HG02884 (cell line): ENCODE data around the gene IL1RAPL1.

Experiments used
- ATAC-seq: cut with Tn5 transposase; IDR thresholded peaks from one replicate; pipeline ENCODE4 v1.9.1; 2021; ENCODE audit warnings: mild to moderate bottlenecking, moderate library complexity; ENCODE audit not compliant: unreplicated experiment

The IL1RAPL1 gene

DNA sequence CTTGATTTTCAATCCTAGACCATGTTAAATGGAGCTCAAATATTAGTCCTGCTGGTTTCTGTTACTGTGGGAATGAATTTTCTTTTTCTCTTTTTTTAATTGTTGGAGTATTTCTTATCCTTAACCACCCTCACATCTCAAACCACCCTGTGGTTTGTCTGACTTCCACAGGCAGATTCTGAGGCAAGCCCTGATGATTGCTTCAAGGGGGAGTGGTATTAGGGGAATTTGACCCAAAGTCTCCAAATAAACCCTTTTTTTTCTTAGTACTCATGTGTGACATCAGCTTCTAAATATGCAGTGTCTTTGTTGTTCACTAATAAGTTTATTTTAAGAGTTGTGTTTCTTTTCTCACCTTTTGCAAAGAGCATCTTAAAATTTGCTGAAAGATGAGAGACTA, 810.3 kb downstream of the IL1RAPL1 start:
- ATAC-seq, result no peak

DNA sequence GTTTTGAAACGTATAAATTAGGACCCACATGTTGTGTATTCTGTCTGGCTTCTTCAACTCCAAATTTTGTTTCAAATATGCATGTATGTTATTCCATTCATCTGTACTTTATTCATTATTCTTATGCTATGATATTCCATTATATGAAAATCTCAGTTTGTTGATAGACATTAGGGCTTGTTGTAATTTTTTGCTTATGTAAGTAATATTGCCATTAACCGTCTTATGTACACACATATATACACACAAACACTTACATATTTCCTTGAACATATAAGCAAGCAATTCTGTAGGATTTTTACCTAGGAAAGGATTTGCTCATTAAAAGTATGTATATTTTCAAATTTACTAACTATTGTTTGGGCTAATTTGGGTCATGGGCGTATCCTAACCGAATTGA, 820.1 kb downstream of the IL1RAPL1 start:
- no peak for ATAC-seq

DNA sequence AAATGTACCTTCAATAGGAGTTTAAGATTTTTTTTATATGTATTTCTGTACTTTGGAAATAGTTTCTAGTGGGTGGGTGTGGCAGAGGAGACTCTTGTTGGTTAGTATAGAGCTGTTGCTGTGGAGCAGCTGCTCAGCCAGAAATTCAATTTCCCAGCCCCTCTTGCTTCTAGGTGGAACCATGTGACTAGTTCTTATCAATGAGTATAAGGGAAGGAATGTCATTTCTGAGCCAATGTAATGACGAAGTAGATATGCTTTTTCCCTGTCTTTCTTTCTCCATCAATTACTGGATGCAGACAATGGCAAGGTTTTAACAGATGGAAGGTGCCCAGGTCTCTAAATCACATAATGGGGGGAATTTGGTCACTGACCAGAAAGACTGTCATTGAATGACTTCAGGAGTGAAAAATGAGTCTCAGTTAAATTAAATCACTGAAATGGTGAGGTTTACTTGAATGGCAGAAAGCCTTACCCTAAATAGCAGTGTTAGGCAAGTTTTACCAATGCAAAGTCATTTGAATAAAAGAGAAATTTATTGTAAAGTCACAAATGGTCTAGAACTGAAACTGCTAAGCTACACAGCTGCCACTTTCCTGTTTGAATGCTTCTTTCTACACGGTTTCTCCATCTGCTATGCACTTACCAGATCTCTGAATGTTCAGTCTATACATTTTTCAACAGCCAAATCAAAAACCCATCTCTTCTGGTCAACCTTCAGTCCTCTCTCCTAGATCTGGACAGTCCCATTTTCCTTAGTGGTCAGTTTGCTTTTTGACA, 832.7 kb downstream of the IL1RAPL1 start:
- ATAC-seq, result no peak

DNA sequence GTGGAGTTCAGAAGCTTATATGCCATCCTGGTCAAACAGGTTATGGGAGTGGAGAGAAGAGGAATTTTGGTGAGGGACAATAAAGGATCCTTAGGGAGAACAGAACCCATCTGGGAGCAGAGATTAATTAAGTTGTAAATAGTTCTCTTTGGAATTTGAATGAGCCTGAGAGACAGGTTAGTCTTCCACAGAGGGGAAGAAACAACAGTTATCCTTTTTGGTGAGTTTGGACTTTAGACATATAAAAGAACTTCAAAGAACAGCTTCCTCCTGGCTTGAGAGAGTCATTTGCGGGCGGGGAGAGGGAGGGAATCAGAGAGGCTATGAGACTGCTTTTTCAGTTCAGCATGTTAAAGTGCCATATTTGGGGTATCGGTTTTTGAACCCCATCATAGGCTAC, 834.8 kb downstream of the IL1RAPL1 start:
- ATAC-seq, result no peak

DNA sequence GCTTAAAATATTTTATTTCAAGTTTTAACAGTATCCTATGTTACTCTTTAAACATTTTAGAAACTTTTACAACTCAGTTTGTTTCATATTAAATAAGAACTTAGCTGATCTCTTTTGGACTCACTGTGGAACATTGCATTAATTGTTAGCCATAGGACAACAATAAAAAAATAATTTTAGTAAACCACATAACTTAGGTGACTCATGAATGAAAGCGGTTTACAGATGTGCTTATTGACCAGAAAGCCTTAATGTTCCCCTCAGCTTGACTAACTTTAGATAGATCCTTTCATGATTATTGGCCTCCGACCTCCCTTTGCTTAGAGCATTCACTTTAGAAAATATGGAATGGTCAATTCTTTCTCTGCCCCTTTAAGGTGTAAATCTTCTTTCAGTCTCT, 844.6 kb downstream of the IL1RAPL1 start:
- no peak for ATAC-seq

DNA sequence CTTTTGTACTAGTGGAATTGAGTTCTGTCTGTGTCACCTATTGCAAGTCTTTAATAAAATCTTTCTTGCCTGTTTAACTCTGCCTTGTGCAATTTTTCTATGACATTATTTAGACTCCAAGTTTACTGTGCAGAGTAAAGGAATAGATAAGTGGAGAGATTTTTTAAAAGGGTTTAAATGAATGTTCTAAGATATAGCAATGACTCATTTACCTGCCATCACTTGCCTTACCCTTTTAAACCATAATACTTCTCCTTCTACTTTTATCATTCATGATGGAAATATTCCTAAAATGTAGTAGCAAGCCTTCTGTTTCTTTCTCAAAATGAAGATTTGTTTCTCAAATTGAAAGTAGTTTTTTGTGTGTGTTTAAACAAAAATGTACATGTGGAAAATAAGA, 845.3 kb downstream of the IL1RAPL1 start:
- ATAC-seq, result no peak

DNA sequence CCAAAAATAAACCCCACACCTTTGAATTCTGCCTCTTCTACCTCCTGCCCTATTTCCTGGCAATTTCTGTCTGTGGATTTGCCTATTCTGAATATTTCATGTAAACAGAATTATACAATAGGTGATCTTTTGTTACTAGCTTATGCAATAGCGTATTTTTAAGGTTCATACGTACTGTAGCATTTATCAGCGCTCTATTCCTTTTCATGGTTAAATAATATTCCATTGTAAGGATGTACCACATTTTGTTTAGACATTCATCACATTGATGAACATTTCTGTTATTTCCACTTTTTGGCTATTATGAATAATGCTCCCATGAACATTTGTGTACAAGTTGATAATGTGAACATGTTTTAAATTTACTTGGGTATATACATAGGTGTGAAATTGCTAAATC, 847.7 kb downstream of the IL1RAPL1 start:
- no peak for ATAC-seq

DNA sequence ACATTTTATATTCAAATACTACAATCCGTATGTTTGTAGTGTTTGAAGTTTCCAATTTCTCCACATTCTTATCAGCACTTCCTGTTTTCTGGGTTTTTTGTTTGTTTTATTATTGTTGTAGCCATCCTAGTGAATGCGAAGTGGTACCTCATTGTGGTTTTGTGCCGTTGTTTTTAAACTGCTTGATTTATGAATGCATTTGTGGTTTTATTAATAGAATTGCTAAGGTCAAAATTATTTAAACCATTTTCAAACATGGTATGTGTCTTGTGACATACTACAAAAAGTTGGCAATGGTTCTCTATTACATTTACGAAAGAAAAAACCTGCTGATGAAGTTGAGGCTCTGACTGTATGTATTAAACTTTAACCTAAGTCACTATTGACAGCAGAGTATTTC, 848.1 kb downstream of the IL1RAPL1 start:
- ATAC-seq, result no peak

DNA sequence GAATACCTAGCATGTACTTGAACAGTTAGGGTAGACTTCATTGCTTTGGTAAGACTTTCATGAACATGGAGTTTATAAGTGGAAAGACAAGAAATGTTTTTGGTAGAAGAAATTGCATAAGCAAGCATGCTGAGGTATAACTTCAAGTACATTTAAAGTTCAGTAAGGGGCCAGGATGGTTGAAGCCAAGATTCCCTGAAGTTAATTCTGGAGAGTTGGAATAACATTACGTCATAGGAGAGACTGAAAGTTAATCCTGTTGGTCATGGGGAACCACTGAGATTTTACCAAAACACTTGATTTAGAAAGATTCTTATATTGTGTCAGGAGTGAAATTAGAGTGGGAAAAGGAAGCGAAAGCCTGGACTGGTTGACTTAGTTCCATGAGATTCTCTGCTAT, 860.6 kb downstream of the IL1RAPL1 start:
- no peak for ATAC-seq

DNA sequence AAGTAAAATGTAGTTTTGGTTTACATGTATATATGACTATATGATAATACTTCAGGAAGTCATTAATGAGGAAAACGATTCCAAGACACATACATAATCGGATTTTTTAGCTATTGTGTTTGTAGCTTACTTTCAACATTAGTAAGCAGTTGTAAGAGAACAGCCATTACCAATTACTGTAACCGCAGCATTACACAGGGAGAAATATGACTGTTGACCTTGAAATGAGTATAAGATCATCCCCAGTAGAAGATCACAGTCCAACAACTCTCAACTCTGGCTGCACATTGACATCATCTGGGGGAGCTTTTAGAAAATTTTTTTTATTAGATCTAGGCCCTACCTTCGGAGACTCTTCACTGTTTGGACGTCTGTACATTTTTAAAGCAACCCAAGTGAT, 866.1 kb downstream of the IL1RAPL1 start:
- no peak for ATAC-seq

DNA sequence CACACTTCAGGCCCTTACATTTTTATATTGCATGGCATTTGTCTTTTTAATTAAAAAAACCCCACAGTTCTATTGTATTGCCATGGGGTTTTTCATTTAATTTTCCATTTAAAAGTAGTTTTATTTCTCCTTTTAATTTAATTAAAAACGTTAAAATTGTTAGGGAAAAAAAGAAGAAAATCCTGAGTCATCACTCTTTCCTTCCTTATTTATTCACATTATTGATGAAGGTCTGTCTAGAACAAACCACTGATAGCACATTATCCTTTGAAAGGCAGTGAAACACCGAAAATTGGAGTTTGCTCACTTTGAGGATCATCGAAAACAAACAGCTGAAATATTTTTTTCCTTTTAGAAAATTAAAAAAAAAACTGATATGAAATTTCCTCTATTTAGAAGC, 868.5 kb downstream of the IL1RAPL1 start:
- ATAC-seq, result no peak

DNA sequence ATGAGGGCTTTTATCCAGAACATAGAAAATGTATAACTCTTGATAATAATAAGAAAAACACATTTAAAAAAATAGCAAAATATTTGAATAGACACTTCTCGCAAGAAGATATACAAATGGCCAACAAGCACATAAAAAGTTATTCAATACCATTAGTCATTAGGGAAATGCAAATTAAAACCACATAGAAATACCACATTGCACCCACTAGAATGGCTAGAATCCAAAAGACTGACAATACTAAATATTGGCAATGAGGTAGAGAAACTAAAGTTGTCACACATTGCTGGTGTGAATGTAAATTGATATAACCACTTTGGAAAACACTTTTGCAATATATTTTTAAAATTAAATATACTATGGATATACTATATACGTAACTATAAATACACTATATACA, 873.8 kb downstream of the IL1RAPL1 start:
- ATAC-seq, result no peak

DNA sequence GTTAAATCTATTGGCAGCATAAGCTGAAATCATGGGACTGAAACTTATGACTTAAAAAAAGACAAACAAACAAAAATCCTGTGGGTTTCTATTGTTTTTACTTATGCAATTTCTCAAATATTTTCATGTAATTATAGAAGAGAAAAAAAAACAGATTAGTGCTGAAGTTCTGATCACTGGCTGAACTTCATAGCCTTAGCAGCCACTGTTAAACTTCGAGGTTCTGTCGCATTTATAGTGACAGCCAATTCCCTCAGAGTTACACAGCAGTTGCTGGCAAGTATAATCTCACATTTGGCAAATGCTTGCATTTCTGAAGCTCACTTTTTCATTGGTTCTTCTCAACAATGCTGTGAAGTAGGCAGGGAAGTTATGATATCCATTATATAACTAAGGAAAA, 879.2 kb downstream of the IL1RAPL1 start:
- ATAC-seq, result no peak

DNA sequence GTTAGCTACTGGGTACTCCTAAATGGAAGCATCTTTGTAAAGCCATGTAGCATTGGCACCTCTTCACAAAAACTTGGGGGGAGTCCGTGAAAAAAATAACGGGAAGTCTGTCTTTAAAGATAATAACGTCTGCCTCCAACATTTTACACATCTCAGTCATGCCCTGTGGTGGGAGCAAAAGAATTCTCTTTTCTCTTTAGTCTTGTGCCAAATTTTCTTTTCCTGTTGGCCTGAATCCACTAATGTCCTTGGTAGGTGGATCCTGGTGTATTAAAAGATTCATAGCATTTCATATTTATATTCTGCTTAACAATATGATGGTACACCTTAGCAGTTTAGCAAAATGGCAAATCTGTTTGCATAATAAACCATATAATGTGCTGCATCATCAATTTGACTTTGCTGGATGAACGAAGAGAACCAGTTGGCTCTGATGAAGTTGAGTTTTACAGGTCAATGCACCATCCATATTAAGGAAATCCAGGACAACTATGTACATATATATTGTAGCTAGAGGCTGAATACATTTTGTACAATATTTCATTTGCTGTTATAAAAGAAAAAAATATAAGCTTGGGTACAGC, 881.8 kb downstream of the IL1RAPL1 start:
- ATAC-seq, result no peak

DNA sequence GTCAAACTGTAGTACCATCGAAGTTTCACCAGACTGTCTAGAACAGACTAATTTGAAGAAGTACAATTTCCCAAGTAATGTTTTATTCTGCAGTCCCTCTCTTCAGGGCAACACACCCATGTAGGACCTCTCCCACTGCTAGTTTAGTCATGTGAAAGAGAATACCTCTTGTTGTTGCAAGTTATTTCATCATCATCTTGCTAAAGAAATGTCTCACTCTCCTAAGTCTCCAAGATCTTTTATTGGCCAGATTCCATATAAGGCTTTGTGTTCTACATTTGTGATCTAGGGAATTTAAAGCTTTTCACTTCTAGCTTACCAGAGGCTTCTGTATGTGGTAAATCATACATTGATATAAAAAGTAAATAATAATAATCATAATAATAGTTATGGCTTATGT, 882.8 kb downstream of the IL1RAPL1 start:
- ATAC-seq, result no peak

DNA sequence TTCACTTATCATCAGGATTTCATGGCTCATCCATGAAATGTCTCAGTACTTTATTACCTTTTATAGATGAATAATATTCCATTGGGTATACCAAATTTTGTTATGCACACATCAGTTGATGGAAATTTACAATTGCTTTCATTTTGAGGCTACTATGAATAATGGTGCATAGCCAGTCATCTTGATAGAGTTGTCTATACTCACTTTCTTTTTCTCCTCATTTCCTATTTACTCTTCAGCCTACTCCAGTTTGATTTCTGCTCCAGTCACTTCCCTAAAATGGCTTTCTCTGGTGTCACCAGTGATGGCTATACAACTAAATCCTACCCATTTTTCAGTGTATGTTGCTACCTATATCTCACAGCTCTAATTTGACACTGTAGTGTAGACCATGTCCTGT, 884.6 kb downstream of the IL1RAPL1 start:
- ATAC-seq, result peak; percentile 45

DNA sequence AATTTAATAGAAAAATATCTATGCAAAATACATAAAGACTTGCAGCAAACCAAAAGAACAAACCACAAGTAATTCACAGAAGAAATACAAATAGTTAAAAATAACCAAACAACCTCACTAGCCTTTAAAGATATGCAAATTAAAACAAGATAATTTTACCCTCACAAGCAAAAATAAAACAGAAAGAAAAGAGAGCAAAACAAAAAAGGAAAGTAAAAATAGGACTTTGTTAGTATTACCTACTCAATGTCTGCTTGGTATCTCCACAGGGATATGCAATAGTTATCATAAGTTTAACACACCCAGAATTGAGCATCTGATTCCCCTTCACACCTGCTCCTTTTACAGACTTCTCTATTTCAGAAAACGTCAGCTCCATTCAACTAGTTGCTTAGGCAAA, 890.6 kb downstream of the IL1RAPL1 start:
- ATAC-seq, result peak; percentile 29

DNA sequence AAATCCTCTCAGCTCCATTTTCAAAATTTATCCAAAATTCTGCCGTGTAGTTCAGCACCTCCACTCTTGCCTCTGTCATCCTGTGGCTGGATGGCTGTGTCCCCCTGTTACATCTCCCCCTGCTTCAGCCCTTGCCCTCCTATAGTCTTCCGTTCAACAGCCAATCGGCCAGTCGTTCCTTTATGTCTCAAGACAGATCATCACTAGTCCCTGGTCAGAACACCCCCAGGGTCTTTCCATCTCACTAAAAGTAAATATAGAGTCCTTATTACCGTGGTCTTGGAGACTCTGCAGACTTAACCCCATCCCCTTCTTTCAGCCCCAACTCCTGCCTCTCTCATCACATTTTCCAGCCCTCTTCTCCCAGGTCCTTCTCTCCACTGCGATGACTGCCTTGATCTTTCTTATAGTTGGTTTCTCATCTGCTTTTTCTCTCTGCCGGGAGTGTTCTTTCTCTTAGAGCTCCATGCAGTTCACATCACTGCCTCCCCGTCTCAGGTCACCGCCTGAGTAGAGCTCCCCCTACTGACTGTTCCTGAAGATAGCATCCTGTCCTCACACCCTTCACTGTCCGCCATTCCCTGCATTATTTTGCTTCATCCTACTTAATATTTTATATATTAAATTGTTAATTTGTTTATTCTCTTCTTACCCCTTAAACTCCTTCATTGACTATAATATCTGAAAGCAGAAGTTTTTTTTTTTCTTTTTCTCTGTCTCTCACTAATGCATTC, 891.3 kb downstream of the IL1RAPL1 start:
- peak; percentile 94 for ATAC-seq

DNA sequence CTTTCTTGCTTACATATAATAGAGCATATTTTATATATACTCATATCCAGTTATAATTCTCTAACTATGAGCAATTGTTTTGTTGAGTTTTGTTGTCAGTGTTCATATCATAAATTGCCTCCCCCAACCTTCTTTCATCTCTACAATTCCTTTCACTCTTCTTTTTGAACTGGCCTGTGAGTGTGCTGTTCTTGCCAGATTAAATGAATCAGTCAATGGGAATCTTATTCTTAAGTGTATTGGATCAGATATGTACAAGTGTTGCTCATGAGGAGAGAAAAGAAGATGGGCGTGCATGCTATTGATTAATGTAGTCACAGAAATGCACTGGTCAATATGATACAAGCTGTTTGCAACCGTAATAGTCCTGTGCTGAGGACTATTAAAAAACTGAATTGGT, 900.0 kb downstream of the IL1RAPL1 start:
- no peak for ATAC-seq

DNA sequence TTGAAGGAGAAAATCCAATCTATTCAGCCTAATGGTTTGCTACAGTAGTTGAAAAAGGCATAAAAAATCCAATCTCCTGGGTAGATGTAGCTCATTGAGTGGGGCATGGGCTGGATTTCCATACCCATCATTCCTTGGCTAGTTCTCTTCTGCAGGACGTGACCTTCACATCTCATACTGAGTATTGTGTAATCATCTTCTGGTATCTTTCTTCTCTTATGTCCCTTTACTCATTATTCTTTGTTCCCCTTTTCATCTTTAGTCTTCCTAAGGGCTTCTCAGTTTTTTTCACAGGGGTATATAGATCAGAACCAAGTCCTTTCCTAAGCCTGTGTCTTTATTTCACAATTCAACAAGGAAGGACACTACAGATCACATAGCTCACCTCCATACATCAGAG, 900.5 kb downstream of the IL1RAPL1 start:
- no peak for ATAC-seq

DNA sequence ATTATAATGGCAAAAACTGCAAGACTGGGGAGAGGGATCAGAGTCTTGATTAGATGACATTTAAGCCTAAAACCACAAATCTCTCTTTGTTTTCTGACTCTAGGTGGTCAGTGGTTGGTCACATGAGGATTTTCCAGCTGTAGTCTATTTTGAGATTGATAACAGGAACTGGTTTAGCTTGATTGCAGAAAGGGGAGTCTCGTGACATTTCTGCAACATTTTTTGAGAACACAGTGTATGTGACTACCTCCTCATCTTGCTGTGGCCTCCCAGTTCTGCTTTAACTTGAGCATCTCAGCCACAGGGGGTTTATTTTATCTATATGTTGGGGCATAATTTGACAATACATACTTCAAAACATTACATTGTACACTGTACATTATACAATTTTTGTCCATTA, 901.7 kb downstream of the IL1RAPL1 start:
- ATAC-seq, result no peak

DNA sequence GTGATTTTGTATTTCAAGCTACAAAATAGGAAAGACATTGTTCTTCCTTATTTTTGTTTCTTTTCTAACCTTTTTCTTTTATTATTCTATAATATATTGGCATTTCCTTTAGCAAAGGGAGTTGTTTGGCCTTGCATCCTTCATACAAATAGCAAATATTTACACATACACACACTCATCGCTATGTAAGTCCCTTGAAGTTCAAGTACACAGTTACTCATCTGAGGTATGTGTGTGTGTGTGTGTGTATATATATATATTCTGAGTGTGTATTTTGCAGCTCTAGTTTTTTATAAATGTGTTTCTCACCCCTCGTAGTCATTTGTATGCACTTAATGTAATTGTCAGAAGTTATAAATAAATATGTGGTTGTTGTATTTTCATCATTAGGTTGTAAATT, 903.4 kb downstream of the IL1RAPL1 start:
- no peak for ATAC-seq
